Small intestine (tissue), 7 donors: ENCODE data around the gene CNOT9. TPM values are rescaled to one million over a fixed set of nuclear protein-coding genes. Genes with fewer than 3 reads are reported as not detected.

ENCODE experiments used
- DNase-seq, 2 donors: peaks; one replicate each; pipeline versions ENCODE4 v3.0.0 to v3.0.0-alpha.2; 2013
- FAIRE-seq: peaks from 2 replicates; lab custom pipeline; 2012; peaks lifted over from hg19 to GRCh38; lab: Jason Lieb, UNC
- H3K27ac ChIP-seq, 3 donors: one replicate each; pipeline ENCODE4 v1.5.1; 2013; ENCODE audit warnings: low read length in 2 of 3, mild to moderate bottlenecking in 2 of 3, control low read depth in 1 of 3, inconsistent platforms in 1 of 3, low read depth in 1 of 3, moderate library complexity in 1 of 3
- H3K27me3 ChIP-seq, 3 donors: one replicate each; pipeline ENCODE4 v1.6.1; 2013; ENCODE audit warnings: low read length in 3 of 3, inconsistent platforms in 1 of 3; ENCODE audit not compliant: control insufficient read depth in 3 of 3, insufficient read depth in 3 of 3
- H3K36me3 ChIP-seq, 3 donors: one replicate each; pipeline ENCODE4 v1.6.1; 2013; ENCODE audit warnings: low read length in 3 of 3, inconsistent platforms in 1 of 3, low read depth in 1 of 3, mild to moderate bottlenecking in 1 of 3, moderate library complexity in 1 of 3; ENCODE audit not compliant: control insufficient read depth in 3 of 3, insufficient read depth in 2 of 3
- H3K4me1 ChIP-seq, 3 donors: one replicate each; pipeline ENCODE4 v1.6.1; 2013; ENCODE audit warnings: low read length in 2 of 3, inconsistent platforms in 1 of 3, low read depth in 1 of 3, mild to moderate bottlenecking in 1 of 3, moderate library complexity in 1 of 3; ENCODE audit not compliant: control insufficient read depth in 3 of 3, insufficient read depth in 2 of 3
- H3K4me3 ChIP-seq, 3 donors: one replicate each; pipeline ENCODE4 v1.5.1; 2013; ENCODE audit warnings: low read length in 3 of 3, control low read depth in 1 of 3, inconsistent platforms in 1 of 3, low read depth in 1 of 3, mild to moderate bottlenecking in 1 of 3, moderate library complexity in 1 of 3
- H3K9me3 ChIP-seq, 2 donors: one replicate each; pipeline ENCODE4 v1.6.1; 2013; ENCODE audit warnings: low read depth in 1 of 2, low read length in 1 of 2; ENCODE audit not compliant: control insufficient read depth in 2 of 2, insufficient read depth in 1 of 2
- WGBS, 3 donors: extraction: QIAGEN DNeasy Blood & Tissue Kit; methylation state at CpG; one replicate each; pipeline ENCODE4 v1.1.7; 2013; 5-methylcytosine and 5-hydroxymethylcytosine counted together
- polyA plus RNA-seq, 4 donors: library from polyadenylated mRNA; stranded (reverse) in 3 of 4; unstranded in 1 of 4; fragments of 200-250 nt in 3 of 4; fragments of 120-200 nt in 1 of 4; gene quantifications; one replicate each; pipeline versions ENCODE4 v1.2.1 to v1.2.3, GENCODE V29; 2013
- donor health status: healthy with polysubstance abuse.
- donor health status: control.
- donor health status: control.
- donor health status: Bipolar disorder and iron deficiency.
- donor health status: healthy.

CNOT9 gene
- polyA plus RNA-seq, 4 donors = 11.4 to 36.1 (median 17.6) TPM

GRCh38 chr2:218583983-218584850 is 15.6 kb downstream of the CNOT9 start:
- no peak overlapping the region for H3K4me3 ChIP-seq
- DNase-seq = no peak
- H3K36me3 ChIP-seq = peaks cover 3 to 30% (median 11%) of the 10 kb centered on the region in 3 donors
- no peaks in the 10 kb centered on the region for H3K9me3 ChIP-seq
- FAIRE-seq = no peak
- no peak overlapping the region for H3K27ac ChIP-seq
- 96 to 97% (median 96%) methylated on average over 6 of the region's 6 CpGs for WGBS, 3 donors
- no peaks in the 10 kb centered on the region for H3K4me1 ChIP-seq
- H3K27me3 ChIP-seq = no peaks in the 10 kb centered on the region

DNA sequence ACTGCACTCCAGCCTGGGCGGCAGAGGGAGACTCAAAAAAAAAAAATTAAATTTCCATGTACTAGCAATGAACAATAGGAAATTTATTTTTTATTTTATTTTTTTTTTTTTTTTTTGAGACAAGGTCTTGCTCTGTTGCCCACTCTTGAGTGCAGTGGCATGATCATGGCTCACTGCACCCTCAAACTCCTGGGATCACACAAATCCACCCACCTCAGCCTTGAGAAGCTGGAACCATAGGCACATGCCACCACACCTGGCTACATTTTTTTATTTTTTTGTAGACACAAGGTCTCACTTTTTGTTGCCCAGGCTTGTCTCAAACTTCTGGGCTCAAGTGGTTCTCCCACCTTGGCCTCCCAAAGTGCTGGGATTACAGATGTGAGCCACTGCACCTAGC is 16.9 kb downstream of the CNOT9 start:
- H3K9me3 ChIP-seq = no peaks in the 10 kb centered on the region
- H3K27ac ChIP-seq = no peak overlapping the region
- no peak for FAIRE-seq
- H3K27me3 ChIP-seq = no peaks in the 10 kb centered on the region
- no peak for DNase-seq
- H3K36me3 ChIP-seq = peaks cover 8 to 37% (median 14%) of the 10 kb centered on the region in 3 donors
- H3K4me3 ChIP-seq = no peak overlapping the region
- no peaks in the 10 kb centered on the region for H3K4me1 ChIP-seq
- 95 to 100% (median 97%) methylated on average over 1 of the region's 1 CpG for WGBS, 3 donors

DNA sequence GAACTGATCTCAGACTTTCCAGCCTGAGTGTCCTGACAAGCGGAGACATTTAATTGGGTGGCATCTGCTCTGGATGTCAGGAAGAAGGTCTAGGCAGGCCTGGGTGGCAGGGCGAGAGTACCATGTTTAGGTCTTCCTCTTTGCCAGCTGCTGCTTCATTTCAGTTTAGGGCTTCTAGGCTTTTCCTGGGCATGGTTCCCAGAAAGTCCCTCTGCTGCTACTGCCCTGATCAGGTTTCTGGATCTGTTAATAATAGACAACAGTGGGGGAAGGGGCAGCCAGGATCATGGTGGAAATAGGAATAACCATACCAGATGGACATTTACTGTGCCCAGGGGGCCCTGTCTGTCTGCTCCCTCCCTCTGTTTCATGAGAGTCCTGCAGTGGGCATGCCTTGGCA is 36.8 kb downstream of the CNOT9 start:
- peaks cover 0 to 4% (median 0%) of the 10 kb centered on the region in 3 donors for H3K4me1 ChIP-seq
- peaks cover 0 to 9% (median 0%) of the 10 kb centered on the region in 3 donors for H3K27me3 ChIP-seq
- FAIRE-seq = no peak
- WGBS, 3 donors = 61 to 76% (median 67%) methylated on average over 2 of the region's 2 CpGs
- no peak overlapping the region for H3K27ac ChIP-seq
- no peaks in the 10 kb centered on the region for H3K9me3 ChIP-seq
- no peak overlapping the region for H3K4me3 ChIP-seq
- H3K36me3 ChIP-seq = no peaks in the 10 kb centered on the region
- no peak for DNase-seq

DNA sequence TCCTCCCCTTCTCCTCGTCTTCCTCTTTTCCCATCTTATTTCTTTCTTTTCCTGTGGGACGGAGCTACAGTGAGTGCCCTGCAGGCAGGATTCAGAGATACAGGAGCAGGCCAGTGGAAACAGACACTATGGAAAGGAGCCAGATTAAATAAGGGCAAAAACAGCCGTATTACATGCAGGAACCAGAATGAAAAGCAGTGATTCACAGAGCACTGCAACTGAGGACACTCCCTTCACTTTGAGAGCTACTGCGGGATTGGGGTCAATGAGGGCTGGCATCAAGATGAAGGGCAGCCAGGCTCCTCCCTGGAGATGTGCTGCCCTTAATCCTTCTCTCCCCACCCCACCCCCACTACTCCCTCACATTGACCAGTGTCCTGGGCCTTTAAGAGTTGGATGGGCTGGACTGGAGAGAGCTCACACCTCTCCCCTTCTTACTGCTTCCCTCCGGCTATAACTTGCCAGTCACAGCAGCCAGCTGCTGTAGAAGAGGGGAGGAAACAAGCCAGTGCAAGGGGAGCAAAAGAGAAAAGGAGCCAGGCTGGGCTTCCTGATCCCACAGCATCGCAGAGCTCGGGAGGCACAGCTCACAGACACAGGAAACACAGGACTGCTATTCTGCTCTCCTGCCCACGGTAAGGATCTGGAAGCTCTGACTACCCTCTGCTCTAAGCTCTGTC is 38.9 kb downstream of the CNOT9 start, which contains the start of gene PLCD4:
Gene PLCD4, plus strand, starts transcription at position 464 of the 680 bp plus-strand sequence. CDS start 7,841 bp downstream, outside the sequence.
- peaks cover 0 to 4% (median 0%) of the 10 kb centered on the region in 3 donors for H3K4me1 ChIP-seq
- FAIRE-seq = no peak
- no peaks in the 10 kb centered on the region for H3K36me3 ChIP-seq
- H3K27me3 ChIP-seq = peaks cover 0 to 9% (median 0%) of the 10 kb centered on the region in 3 donors
- DNase-seq = no peak
- H3K27ac ChIP-seq = no peak within 1 kb of the TSS
- H3K4me3 ChIP-seq = no peak within 1 kb of the TSS
- H3K9me3 ChIP-seq = no peaks in the 10 kb centered on the region
- WGBS, 3 donors = 21 to 27% (median 22%) methylated on average over 8 of the region's 8 CpGs

DNA sequence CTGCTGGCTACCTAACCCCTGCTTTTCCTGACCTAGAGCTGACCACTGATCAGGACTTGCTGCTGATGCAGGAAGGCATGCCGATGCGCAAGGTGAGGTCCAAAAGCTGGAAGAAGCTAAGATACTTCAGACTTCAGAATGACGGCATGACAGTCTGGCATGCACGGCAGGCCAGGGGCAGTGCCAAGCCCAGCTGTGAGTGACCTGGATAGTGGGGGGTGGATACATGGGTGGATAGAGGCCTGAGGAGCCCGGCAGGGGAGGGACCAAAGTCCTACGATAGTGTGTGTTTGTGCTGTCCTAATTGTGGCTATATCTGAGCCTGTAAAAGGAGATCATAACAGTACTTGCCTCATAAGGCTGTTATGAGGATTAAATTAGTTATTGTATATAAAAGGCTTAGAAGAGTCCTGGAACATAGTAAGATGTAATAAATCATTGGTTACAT is 47.3 kb downstream of the CNOT9 start:
- no peaks in the 10 kb centered on the region for H3K9me3 ChIP-seq
- H3K27me3 ChIP-seq = no peaks in the 10 kb centered on the region
- H3K4me1 ChIP-seq = no peaks in the 10 kb centered on the region
- WGBS, 3 donors = 13 to 66% (median 51%) methylated on average over 6 of the region's 6 CpGs
- H3K36me3 ChIP-seq = no peaks in the 10 kb centered on the region
- no peak overlapping the region for H3K4me3 ChIP-seq
- H3K27ac ChIP-seq = peak overlapping the region in 1 of 3 donors; percentile 38
- no peak for FAIRE-seq
- peak; percentile 42 to 44 for DNase-seq

DNA sequence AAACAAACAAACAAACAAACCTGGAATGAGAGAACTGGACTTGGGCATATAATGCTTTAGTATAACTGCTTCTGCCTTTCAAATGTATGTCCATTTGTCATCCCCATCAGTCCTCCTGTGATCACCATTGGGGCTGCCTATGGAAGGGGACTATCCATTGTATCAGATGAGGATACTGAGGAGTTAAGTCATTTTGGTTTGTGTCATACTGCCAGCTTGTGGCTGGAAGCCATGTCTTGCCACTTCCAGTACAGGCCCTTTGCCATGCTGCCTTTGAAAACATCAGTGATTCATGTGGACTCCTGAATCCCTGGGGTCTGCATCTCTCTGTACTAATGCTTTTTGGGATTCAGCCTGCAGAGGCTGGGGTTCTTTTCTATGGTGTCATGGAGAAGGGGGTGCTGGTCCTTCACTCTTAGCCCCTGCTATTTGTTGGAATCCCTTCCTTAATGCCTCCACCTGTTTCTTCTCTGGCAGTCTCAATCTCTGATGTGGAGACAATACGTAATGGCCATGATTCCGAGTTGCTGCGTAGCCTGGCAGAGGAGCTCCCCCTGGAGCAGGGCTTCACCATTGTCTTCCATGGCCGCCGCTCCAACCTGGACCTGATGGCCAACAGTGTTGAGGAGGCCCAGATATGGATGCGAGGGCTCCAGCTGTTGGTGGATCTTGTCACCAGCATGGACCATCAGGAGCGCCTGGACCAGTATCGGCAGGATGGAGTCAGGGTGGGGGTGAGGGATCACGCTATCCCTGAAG is 49.6 kb downstream of the CNOT9 start:
- H3K36me3 ChIP-seq = no peaks in the 10 kb centered on the region
- H3K27ac ChIP-seq = no peak overlapping the region
- DNase-seq = no peak
- H3K4me1 ChIP-seq = no peaks in the 10 kb centered on the region
- no peaks in the 10 kb centered on the region for H3K27me3 ChIP-seq
- WGBS, 3 donors = 93 to 96% (median 93%) methylated on average over 9 of the region's 9 CpGs
- no peak overlapping the region for H3K4me3 ChIP-seq
- no peaks in the 10 kb centered on the region for H3K9me3 ChIP-seq
- FAIRE-seq = no peak

DNA sequence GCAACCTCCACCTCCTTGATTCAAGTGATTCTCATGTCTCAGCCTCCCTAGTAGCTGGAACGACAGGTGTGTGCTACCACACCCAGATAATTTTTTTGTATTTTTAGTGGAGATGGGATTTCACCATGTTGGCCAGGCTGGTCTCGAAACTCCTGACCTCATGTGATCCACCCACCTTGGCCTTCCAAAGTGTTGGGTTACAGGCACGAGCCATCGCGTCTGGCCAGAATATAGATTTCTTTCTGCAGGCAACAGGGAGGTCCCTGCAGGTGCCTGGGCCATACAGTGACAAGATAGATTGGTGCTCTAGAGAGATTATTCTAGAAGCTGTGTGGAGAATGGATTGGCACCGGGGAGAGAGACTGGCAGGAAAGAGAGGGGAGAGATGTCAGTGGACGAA is 52.4 kb downstream of the CNOT9 start:
- H3K9me3 ChIP-seq = no peaks in the 10 kb centered on the region
- H3K4me1 ChIP-seq = no peaks in the 10 kb centered on the region
- DNase-seq (no peak), FAIRE-seq (no peak)
- no peak overlapping the region for H3K27ac ChIP-seq
- 74 to 80% (median 77%) methylated on average over 7 of the region's 7 CpGs for WGBS, 3 donors
- no peak overlapping the region for H3K4me3 ChIP-seq
- H3K36me3 ChIP-seq = no peaks in the 10 kb centered on the region
- no peaks in the 10 kb centered on the region for H3K27me3 ChIP-seq
